Heart left ventricle (tissue), 16 donors: ENCODE data around the gene MAPK7. TPM values are rescaled to one million over a fixed set of nuclear protein-coding genes. Genes with fewer than 3 reads are reported as not detected.

Source experiments
- ATAC-seq, 4 donors: fragments of 200-7000 bp; cut with Tn5 transposase; one replicate each; pipeline ENCODE4 v1.9.1; 2020 to 2022; ENCODE audit warnings: moderate library complexity in 4 of 4, mild to moderate bottlenecking in 3 of 4, moderate number of reproducible peaks in 1 of 4
- DNase-seq, 5 donors: peaks; one replicate each; pipeline ENCODE4 v3.0.0-alpha.2; 2020
- H3K27ac ChIP-seq, 12 donors: fragments of 200-600 bp; sonication (generic) in 4 of 12; one replicate each; pipeline versions ENCODE4 v1.5.0 to v1.8.0; 2016 to 2022; ENCODE audit warnings: mild to moderate bottlenecking in 2 of 12
- H3K27me3 ChIP-seq, 9 donors: fragments of 200-600 bp; sonication (generic) in 2 of 9; one replicate each; pipeline versions ENCODE4 v1.5.1 to v1.8.0; 2016 to 2022; ENCODE audit warnings: mild to moderate bottlenecking in 3 of 9
- H3K36me3 ChIP-seq, 9 donors: fragments of 200-600 bp; sonication (generic) in 2 of 9; one replicate each; pipeline versions ENCODE4 v1.5.0 to v1.8.0; 2018 to 2022; ENCODE audit warnings: mild to moderate bottlenecking in 2 of 9
- H3K4me1 ChIP-seq, 12 donors: fragments of 200-600 bp; sonication (generic) in 4 of 12; one replicate each; pipeline versions ENCODE4 v1.5.0 to v1.8.0; 2016 to 2022; ENCODE audit warnings: mild to moderate bottlenecking in 3 of 12
- H3K4me3 ChIP-seq, 12 donors: fragments of 200-600 bp; sonication (generic) in 4 of 12; one replicate each; pipeline versions ENCODE4 v1.5.0 to v1.8.0; 2017 to 2022; ENCODE audit warnings: mild to moderate bottlenecking in 9 of 12, moderate library complexity in 4 of 12
- H3K9me3 ChIP-seq, 12 donors: fragments of 200-600 bp; sonication (generic) in 4 of 12; one replicate each; pipeline versions ENCODE4 v1.5.0 to v1.8.0; 2016 to 2022; ENCODE audit warnings: mild to moderate bottlenecking in 1 of 12
- POLR2A ChIP-seq, 2 donors: fragments of 450-650 bp; IDR thresholded peaks; one replicate each; pipeline ENCODE4 v1.6.1; 2017; ENCODE audit warnings: antibody characterized with exemption in 2 of 2, mild to moderate bottlenecking in 2 of 2, moderate library complexity in 2 of 2
- WGBS, 4 donors: extraction: QIAGEN DNeasy Blood & Tissue Kit in 2 of 4; methylation state at CpG; one replicate each; pipeline versions ENCODE4 v1.1.5 to v1.1.7; 2013 to 2018; 5-methylcytosine and 5-hydroxymethylcytosine counted together
- intact Hi-C, 10 donors: fragments of 100-400 bp; cut with DNase I; formaldehyde crosslinking; loops; one replicate each; pipeline versions ENCODE4 v1.11.1 to v1.14.2; 2022
- polyA plus RNA-seq, 2 donors: library from polyadenylated mRNA; stranded (reverse); fragments of 200-250 nt; gene quantifications; one replicate each; pipeline ENCODE4 v1.2.3, GENCODE V29; 2013
- total RNA-seq, 9 donors: library from RNA; depleted of rRNA in 2 of 9; stranded (reverse); fragments of >200 nt in 2 of 9; fragmentation: NEBNext Ultra II Directional in 3 of 9; extraction: Animal tissue kit (Norgen Biotek cat#: 25700) in 3 of 9; gene quantifications; one replicate each; pipeline versions ENCODE4 v1.1.0 to v1.2.4, GENCODE V29; 2016 to 2023
- TF ChIP-seq, protein P1 (sequence below), 12 donors: fragments of 200-600 bp; sonication (generic) in 4 of 12; IDR thresholded peaks; one replicate each; pipeline versions ENCODE4 v1.5.0 to v1.8.0; 2018 to 2022; ENCODE audit warnings: antibody characterized with exemption in 12 of 12, mild to moderate bottlenecking in 5 of 12
- donor health status: ischemic (EF 13 %, LVEDD 7.1; RV severe dilation, severe dysfunction).
- donor health status: healthy with polysubstance abuse.
- donor health status: DM: no; HTN: yes; CAD: no.
- donor health status: DM: no; HTN: no; CAD: no.
- donor health status: ischemic (EF 25% LVEDD 6.9; RV normal size, moderate dysfunction).
- donor health status: ischemic (EF 25% LVEDD 5.7; RV mildly dilated, moderate dysfunction).
- donor health status: healthy.
- donor health status: DM: yes; HTN: yes; CAD: no.
- donor health status: ischemic (EF 35%, LVEDD 5.7; RV mildly dilated, moderate dysfunction).
- donor health status: nonischemic (EF 11% LVEDD 7.7; RV severe dilation, severe dysfunction).
- donor health status: DM: yes; HTN: yes; CAD: no.
- donor health status: PGD.
- donor health status: ischemic (EF 29% LVEDD 5.4; RV normal size, mild dysfunction).
- donor health status: nonischemic (EF 23%, LVEDD 6.1; RV moderate dilation, normal function).

Gene MAPK7
- total and polyA plus RNA-seq, 11 donors = 5.7 to 25.4 (median 12.1) TPM

DNA sequence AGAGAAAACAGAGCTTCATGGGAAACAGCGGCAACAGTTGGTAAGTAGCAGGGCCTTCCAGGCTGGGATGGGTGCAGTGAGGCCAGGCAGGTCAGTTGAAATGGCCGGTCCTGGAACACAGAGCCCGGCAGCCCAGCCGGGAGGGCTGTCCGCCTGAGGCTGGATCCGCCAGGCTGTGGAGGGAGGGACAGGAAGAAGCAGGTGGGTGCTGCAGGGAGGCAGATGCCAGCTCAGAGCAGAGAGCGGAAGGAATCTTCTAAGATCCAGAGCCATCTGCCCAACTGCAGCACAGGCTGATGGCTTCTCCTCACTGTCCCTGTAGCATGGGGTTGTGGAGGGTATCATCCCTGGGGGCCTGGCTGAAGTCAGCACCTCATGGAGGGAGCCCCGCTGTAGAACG is 33.3 kb downstream of the MAPK7 start:
- TF ChIP-seq, protein P1, sequence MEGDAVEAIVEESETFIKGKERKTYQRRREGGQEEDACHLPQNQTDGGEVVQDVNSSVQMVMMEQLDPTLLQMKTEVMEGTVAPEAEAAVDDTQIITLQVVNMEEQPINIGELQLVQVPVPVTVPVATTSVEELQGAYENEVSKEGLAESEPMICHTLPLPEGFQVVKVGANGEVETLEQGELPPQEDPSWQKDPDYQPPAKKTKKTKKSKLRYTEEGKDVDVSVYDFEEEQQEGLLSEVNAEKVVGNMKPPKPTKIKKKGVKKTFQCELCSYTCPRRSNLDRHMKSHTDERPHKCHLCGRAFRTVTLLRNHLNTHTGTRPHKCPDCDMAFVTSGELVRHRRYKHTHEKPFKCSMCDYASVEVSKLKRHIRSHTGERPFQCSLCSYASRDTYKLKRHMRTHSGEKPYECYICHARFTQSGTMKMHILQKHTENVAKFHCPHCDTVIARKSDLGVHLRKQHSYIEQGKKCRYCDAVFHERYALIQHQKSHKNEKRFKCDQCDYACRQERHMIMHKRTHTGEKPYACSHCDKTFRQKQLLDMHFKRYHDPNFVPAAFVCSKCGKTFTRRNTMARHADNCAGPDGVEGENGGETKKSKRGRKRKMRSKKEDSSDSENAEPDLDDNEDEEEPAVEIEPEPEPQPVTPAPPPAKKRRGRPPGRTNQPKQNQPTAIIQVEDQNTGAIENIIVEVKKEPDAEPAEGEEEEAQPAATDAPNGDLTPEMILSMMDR (IDR thresholded peaks at IDR 0.05) = no peak
- TF ChIP-seq POLR2A (IDR thresholded peaks at IDR 0.05) = no peak
- intact Hi-C loops = loop anchor here in 1 of 10 donors (5.0 kb wide), 1 partner anchor 39 kb away; no protein-coding TSS in a partner anchor
- Histone ChIP-seq H3K27me3 (no peaks in the 10 kb centered on the region), H3K36me3 (no peaks in the 10 kb centered on the region), H3K27ac (no peak overlapping the region), H3K4me1 (peaks cover 0 to 14% (median 0%) of the 10 kb centered on the region in 12 donors), H3K4me3 (peak overlapping the region in 9 of 12 donors; percentile 2 to 55 (median 38)), H3K9me3 (no peaks in the 10 kb centered on the region)
- DNase-seq = no peak
- 51 to 70% (median 64%) methylated on average over 7 to 9 of the region's 9 CpGs for WGBS, 4 donors
- peak in 1 of 4 donors; percentile 31 for ATAC-seq

DNA sequence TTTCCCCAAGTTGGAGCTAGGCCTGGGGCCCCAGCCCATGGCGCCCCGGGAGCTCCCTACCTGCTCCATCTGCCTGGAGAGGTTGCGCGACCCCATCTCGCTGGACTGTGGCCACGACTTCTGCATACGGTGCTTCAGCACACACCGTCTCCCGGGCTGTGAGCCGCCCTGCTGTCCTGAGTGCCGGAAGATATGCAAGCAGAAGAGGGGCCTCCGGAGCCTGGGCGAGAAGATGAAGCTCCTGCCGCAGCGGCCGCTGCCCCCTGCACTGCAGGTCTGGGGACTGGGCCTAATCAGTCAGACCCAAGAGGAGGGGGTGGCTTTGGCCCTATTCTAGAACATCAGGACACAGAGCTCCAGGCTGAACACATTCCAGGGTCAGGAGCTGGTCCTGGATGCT is 34.2 kb downstream of the MAPK7 start:
- no peak for TF ChIP-seq POLR2A (IDR thresholded peaks at IDR 0.05)
- TF ChIP-seq, protein P1 (IDR thresholded peaks at IDR 0.05) = no peak
- Histone ChIP-seq H3K4me1 (peaks cover 0 to 14% (median 0%) of the 10 kb centered on the region in 12 donors), H3K4me3 (no peak overlapping the region), H3K27ac (no peak overlapping the region), H3K9me3 (no peaks in the 10 kb centered on the region), H3K27me3 (no peaks in the 10 kb centered on the region), H3K36me3 (no peaks in the 10 kb centered on the region)
- WGBS, 4 donors = 93 to 97% (median 95%) methylated on average over 5 to 16 of the region's 16 CpGs
- ATAC-seq (no peak), DNase-seq (no peak)
- intact Hi-C loops = loop anchor here in 1 of 10 donors (5.0 kb wide), 1 partner anchor 40 kb away; no protein-coding TSS in a partner anchor

DNA sequence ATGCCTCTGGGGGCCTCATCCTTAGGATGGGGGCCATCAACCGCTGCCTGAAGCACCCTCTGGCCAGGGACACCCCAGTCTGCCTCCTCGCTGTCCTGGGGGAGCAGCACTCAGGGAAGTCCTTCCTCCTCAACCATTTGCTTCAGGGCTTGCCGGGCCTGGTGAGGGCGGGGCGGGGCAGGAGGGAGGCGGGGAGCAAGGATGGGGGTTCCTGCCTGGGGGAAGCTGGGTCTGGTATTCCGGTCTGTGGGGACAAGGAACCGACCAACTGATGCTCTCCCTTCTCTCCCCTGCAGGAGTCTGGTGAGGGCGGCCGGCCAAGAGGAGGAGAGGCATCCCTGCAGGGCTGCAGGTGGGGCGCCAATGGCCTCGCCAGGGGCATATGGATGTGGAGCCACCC is 34.7 kb downstream of the MAPK7 start:
- no peak for ATAC-seq
- DNase-seq = no peak
- WGBS, 4 donors = 86 to 95% (median 93%) methylated on average over 11 to 12 of the region's 12 CpGs
- Histone ChIP-seq H3K27me3 (no peaks in the 10 kb centered on the region), H3K9me3 (no peaks in the 10 kb centered on the region), H3K27ac (no peak overlapping the region), H3K4me1 (peaks cover 0 to 14% (median 0%) of the 10 kb centered on the region in 12 donors), H3K36me3 (no peaks in the 10 kb centered on the region), H3K4me3 (no peak overlapping the region)
- intact Hi-C loops = loop anchor here in 1 of 10 donors (5.0 kb wide), 1 partner anchor 41 kb away; no protein-coding TSS in a partner anchor
- no peak for TF ChIP-seq POLR2A (IDR thresholded peaks at IDR 0.05)
- TF ChIP-seq, protein P1 (IDR thresholded peaks at IDR 0.05) = no peak

DNA sequence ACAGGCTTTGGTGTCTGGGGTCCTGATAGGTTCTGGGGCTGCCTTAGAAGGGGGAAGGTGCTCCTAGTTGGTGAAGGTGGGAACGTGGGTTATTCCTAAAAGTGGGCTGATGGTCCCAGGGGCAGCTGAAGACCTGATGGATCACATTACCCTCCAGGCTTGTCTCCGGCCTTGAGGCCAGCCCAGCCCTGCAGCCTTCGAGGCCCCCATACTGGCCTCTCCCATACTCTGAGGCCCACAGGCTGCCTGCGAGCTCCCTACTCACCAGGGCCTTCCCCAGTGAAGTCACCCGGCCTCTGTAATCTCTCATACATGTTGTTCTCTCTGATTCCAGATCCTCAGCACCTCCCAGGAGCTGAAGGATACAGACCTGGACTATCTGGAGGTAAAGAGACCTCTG is 35.5 kb downstream of the MAPK7 start:
- no peak for TF ChIP-seq POLR2A (IDR thresholded peaks at IDR 0.05)
- TF ChIP-seq, protein P1 (IDR thresholded peaks at IDR 0.05) = no peak
- DNase-seq (no peak), ATAC-seq (no peak)
- Histone ChIP-seq H3K36me3 (no peaks in the 10 kb centered on the region), H3K4me3 (no peak overlapping the region), H3K4me1 (peaks cover 0 to 14% (median 0%) of the 10 kb centered on the region in 12 donors), H3K27ac (no peak overlapping the region), H3K27me3 (no peaks in the 10 kb centered on the region), H3K9me3 (no peaks in the 10 kb centered on the region)
- intact Hi-C loops = loop anchor here in 1 of 10 donors (5.0 kb wide), 1 partner anchor 41 kb away; no protein-coding TSS in a partner anchor
- WGBS, 4 donors = 78 to 93% (median 89%) methylated on average over 5 of the region's 5 CpGs
